ENCODE data around the gene F10. TPM values are rescaled to one million over a fixed set of nuclear protein-coding genes. Genes with fewer than 3 reads are reported as not detected.

The F10 gene
- total and polyA plus RNA-seq, 2 experiments from 2014 or later: 143 to 148 TPM

DNA sequence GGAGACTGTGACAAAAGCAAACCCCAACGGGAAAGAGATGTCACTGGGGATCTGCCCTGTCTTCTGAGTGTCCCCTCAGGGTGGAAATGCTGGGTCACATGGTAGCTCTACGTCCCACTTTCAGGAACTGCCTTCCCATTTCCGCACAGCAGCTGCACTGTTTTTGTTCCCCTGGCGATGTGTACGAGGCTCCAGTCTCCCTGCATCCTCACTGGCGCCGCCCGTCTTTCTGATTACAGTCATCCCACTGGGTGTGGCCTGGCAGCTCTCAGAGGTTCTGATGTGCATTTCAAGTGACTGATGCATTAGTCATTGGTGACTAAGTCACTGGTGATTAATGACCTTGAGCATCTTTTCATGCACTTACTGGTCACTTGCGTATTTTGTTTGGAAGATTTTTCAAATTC, 64.7 kb downstream of the F10 start:
- no peak for TF ChIP-seq EZH2 (IDR thresholded peaks at IDR 0.05; ENCODE audit: borderline replicate concordance)
- TF ChIP-seq, protein P1, sequence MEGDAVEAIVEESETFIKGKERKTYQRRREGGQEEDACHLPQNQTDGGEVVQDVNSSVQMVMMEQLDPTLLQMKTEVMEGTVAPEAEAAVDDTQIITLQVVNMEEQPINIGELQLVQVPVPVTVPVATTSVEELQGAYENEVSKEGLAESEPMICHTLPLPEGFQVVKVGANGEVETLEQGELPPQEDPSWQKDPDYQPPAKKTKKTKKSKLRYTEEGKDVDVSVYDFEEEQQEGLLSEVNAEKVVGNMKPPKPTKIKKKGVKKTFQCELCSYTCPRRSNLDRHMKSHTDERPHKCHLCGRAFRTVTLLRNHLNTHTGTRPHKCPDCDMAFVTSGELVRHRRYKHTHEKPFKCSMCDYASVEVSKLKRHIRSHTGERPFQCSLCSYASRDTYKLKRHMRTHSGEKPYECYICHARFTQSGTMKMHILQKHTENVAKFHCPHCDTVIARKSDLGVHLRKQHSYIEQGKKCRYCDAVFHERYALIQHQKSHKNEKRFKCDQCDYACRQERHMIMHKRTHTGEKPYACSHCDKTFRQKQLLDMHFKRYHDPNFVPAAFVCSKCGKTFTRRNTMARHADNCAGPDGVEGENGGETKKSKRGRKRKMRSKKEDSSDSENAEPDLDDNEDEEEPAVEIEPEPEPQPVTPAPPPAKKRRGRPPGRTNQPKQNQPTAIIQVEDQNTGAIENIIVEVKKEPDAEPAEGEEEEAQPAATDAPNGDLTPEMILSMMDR (IDR thresholded peaks at IDR 0.05; ENCODE audit: poor library complexity): no peak
- no peak for TF ChIP-seq EZH2phosphoT487 (IDR thresholded peaks at IDR 0.05; ENCODE audit: low read depth, severe bottlenecking, unreplicated experiment)
- no peaks in the 10 kb centered on the region for H3K27me3 ChIP-seq
- H3K4me2 ChIP-seq: no peak overlapping the region
- H3K27ac ChIP-seq: peak overlapping the region; percentile 80
- H3K79me2 ChIP-seq: peaks cover 5% of the 10 kb centered on the region
- no peaks in the 10 kb centered on the region for H3K9me3 ChIP-seq (ENCODE audit: low read depth)
- H3K9me2 ChIP-seq (replicated peaks; ENCODE audit: insufficient read depth): no peaks in the 10 kb centered on the region
- H3K36me3 ChIP-seq (replicated peaks; ENCODE audit: insufficient read depth, low read depth): peaks cover 5% of the 10 kb centered on the region
- H3K4me3 ChIP-seq: no peak overlapping the region
- DNase-seq (ENCODE audit: low spot score): peak; percentile 84
- no peaks in the 10 kb centered on the region for H3K4me1 ChIP-seq (ENCODE audit: insufficient read depth)
- WGBS (ENCODE audit: low lambda C conversion rate, missing lambda C conversion rate): 71% methylated on average over 9 of the region's 9 CpGs
- no peaks in the 10 kb centered on the region for H4K20me1 ChIP-seq (ENCODE audit: insufficient read depth, poor library complexity, severe bottlenecking)
- H2AFZ ChIP-seq: no peak overlapping the region

DNA sequence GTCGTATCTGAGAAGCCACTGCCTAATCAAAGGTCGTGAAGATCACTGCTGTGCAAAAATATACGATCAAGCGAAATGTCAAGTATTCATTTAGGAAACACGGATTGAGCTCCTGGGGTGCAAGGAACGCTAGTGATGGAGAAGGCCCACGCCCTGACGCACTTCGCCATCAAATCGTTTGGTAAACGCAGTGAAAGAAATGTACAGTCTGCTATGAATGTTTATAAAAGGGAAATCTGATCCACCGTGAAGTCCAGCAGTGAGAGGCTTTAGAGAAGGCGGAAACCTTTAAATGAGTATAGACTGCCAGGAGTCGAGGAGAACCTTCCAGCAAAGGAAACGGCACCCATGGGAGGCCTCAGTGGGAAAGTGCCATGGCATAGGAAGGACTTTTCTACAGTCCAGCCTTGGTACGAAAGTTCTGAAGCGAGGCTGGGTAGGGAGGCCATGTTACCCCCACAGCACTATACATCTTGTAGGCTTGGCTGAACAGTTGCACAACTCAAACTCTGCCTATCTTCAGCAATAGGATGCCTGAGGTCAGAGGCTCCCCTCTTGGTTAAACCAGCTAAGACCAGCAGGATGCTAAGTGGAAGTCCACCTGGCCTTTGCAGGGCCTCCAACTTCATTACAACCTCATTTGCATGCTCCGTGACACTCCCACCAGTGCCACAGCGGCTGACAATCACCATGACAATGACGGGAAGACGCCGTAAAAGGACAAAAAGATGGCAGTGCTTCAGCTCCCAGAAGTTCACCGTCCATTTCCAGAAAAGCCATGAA, 65.5 kb downstream of the F10 start:
- Histone ChIP-seq H3K36me3 (replicated peaks; ENCODE audit: insufficient read depth, low read depth) (peaks cover 5% of the 10 kb centered on the region), H3K9me3 (ENCODE audit: low read depth) (no peaks in the 10 kb centered on the region), H3K4me2 (no peak overlapping the region), H3K27me3 (no peaks in the 10 kb centered on the region), H3K9me2 (replicated peaks; ENCODE audit: insufficient read depth) (no peaks in the 10 kb centered on the region), H3K4me1 (ENCODE audit: insufficient read depth) (no peaks in the 10 kb centered on the region), H2AFZ (no peak overlapping the region), H3K27ac (peak overlapping the region; percentile 25), H3K4me3 (no peak overlapping the region), H3K79me2 (peaks cover 5% of the 10 kb centered on the region), H4K20me1 (ENCODE audit: insufficient read depth, poor library complexity, severe bottlenecking) (no peaks in the 10 kb centered on the region)
- TF ChIP-seq, protein P1 (IDR thresholded peaks at IDR 0.05; ENCODE audit: poor library complexity): no peak
- TF ChIP-seq EZH2 (IDR thresholded peaks at IDR 0.05; ENCODE audit: borderline replicate concordance) (no peak), EZH2phosphoT487 (IDR thresholded peaks at IDR 0.05; ENCODE audit: low read depth, severe bottlenecking, unreplicated experiment) (no peak)
- WGBS (ENCODE audit: low lambda C conversion rate, missing lambda C conversion rate): 92% methylated on average over 23 of the region's 23 CpGs
- no peak for DNase-seq (ENCODE audit: low spot score)

DNA sequence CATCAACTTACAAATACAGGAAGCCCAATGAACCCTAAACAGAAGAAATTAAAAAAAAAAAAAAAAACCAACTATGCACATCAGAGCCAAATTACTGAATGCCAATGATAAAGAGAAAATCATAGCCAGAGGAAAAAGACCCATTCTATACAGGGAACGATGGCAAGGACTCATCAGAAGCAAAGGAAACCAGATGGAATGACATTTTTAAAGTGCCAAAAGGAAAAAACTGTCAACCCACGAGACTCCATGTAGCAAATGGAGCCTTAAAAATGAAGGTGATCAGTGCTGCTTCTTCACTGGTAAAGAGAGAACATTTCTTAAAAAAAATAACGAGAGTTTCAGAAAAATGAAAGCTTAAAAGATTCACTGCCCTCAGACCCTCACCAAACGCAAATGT, 67.6 kb downstream of the F10 start:
- no peaks in the 10 kb centered on the region for H3K27me3 ChIP-seq
- H3K27ac ChIP-seq: no peak overlapping the region
- H3K9me2 ChIP-seq (replicated peaks; ENCODE audit: insufficient read depth): no peaks in the 10 kb centered on the region
- no peaks in the 10 kb centered on the region for H4K20me1 ChIP-seq (ENCODE audit: insufficient read depth, poor library complexity, severe bottlenecking)
- H3K4me2 ChIP-seq: no peak overlapping the region
- H3K9me3 ChIP-seq (ENCODE audit: low read depth): no peaks in the 10 kb centered on the region
- H3K79me2 ChIP-seq: peaks cover 5% of the 10 kb centered on the region
- no peak overlapping the region for H2AFZ ChIP-seq
- DNase-seq (ENCODE audit: low spot score): no peak
- 94% methylated on average over 4 of the region's 4 CpGs for WGBS (ENCODE audit: low lambda C conversion rate, missing lambda C conversion rate)
- no peak overlapping the region for H3K4me3 ChIP-seq
- H3K36me3 ChIP-seq (replicated peaks; ENCODE audit: insufficient read depth, low read depth): no peaks in the 10 kb centered on the region
- no peaks in the 10 kb centered on the region for H3K4me1 ChIP-seq (ENCODE audit: insufficient read depth)
- no peak for TF ChIP-seq EZH2phosphoT487 (IDR thresholded peaks at IDR 0.05; ENCODE audit: low read depth, severe bottlenecking, unreplicated experiment)
- TF ChIP-seq EZH2 (IDR thresholded peaks at IDR 0.05; ENCODE audit: borderline replicate concordance): no peak
- TF ChIP-seq, protein P1 (IDR thresholded peaks at IDR 0.05; ENCODE audit: poor library complexity): no peak
